Fibroblast of villous mesenchyme (primary cell): ENCODE data around the gene BRD8. TPM values are rescaled to one million over a fixed set of nuclear protein-coding genes. Genes with fewer than 3 reads are reported as not detected.
"Not testable (repeated sequence)": the region's sequence is repeated elsewhere in the genome, so short reads cannot be mapped to it uniquely, and the experiment has no call there.

ENCODE experiments used
- DNase-seq: peaks from one replicate; pipeline ENCODE4 v3.0.0-alpha.2; 2010; ENCODE audit warnings: low read depth
- H3K4me3 ChIP-seq: 2 replicates; pipeline ENCODE4 v1.5.1; 2011; ENCODE audit warnings: low read depth, mild to moderate bottlenecking, low read length
- CTCF ChIP-seq: IDR thresholded peaks from 2 replicates; pipeline ENCODE4 v1.5.1; 2012; ENCODE audit warnings: low read depth, mild to moderate bottlenecking, low read length; ENCODE audit not compliant: insufficient read depth
- total RNA-seq: library from RNA; depleted of rRNA; stranded (reverse); fragments of >200 nt; gene quantifications from 2 replicates; pipeline ENCODE4 v1.2.3, GENCODE V29; 2012

Gene BRD8
- total RNA-seq, 1 donor = 63.9 TPM

DNA sequence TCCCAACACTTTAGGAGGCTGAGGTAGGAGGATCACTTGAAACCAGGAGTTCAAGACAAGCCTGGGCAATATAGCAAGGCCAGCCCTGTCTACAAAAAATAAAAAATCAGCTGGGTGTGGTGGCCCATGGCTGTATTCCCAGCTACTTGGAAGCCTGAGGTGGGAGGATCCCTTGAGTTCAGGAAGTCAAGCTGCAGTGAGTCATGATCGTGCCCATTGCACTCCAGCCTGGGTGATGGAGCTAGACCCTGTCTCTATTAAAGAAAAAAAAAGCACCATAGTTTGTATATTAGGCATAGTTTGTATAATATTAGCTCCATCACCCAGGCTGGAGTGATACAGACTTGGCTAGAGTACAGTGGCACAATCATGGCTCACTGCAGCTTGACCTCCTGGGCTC is 29.6 kb downstream of the BRD8 start:
- DNase-seq = peak; percentile 61
- no peak overlapping the region for H3K4me3 ChIP-seq
- TF ChIP-seq CTCF = no peak

DNA sequence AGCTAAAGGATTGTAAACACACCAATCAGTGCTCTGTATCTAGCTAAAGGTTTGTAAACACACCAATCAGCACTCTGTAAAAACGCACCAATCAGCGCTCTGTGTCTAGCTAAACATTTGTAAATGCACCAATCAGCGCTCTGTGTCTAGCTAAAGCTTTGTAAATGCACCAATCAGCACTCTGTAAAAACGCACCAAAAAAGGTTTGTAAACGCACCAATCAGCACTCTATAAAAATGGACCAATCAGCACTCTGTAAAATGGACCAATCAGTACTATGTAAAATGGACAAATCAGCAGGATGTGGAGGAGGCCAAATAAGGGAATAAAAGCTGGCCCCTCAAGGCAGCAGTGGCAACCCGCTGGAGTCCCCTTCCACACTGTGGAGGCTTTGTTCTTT is 34.9 kb downstream of the BRD8 start:
- not testable (repeated sequence) for DNase-seq, H3K4me3 ChIP-seq

- no peak overlapping the region for H3K4me3 ChIP-seq
- no peak for TF ChIP-seq CTCF
Measured at GRCh38 chr5:138141734-138142133, 36.7 kb downstream of the BRD8 start.

DNA sequence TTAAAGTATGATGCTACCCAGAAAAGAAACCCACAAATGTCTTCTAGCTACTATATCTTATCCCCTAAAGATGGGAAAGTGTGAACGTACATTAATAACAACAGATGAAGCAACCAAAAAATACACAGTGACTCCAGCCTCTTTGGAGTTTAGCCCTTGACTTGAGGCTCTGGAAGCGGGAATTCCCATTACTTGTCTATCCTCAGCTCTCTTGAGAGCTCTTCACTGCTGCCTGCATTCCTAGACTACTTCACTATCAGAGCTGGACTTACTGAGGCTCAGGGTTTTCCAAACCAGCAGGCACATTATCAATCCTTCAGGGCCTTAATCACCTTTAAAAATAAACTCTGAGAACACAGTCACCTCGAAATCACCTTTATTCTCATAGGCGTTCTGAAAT is 38.2 kb downstream of the BRD8 start:
- no peak for TF ChIP-seq CTCF
- no peak overlapping the region for H3K4me3 ChIP-seq
- no peak for DNase-seq

More at GRCh38 chr5:138141734-138142133, 36.7 kb downstream of the BRD8 start:
- no peak for DNase-seq

- no peak for TF ChIP-seq CTCF
- no peak overlapping the region for H3K4me3 ChIP-seq
- no peak for DNase-seq
Measured at GRCh38 chr5:138139781-138140090, 38.7 kb downstream of the BRD8 start.

DNA sequence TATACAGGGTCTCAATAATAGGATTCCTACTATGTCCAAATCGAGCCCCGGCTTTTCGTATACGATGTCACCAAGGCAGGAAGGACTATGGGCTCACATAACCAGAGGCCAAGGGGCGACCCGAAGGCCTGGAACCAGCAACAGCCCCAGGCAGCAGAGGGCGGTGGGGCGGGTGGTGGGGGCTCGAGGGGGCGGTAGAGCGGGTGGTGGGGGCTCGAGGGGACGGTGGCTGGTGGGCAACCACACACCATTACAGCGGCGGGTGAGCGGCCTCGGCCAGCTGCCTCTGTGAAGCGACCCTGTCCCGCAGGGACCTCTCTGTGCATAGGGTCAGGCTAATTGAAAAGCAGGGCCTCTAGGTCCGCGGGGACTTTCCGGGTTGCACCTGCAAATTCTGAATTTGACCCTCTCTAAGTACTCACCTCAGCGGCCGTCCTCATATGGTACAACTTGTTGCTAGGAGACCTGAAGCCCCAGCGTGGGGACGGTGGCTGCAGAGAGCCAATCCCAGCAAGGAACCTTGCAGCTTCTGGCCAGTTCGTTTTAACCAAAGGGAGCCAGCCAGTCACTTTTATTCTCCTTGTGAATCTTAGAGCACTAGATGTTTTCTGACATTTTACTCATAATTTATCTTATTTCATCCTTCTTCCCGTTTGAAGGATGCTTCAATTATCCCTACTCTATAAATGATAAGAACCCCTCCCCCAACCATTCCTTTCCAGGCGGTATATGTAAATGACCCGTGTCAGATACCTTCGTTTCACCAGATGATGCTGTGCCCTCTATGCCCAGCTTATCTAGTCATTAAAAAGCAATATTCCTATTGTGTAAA is 39.3 kb downstream of the BRD8 start, which contains the start of gene NME5:
Gene NME5, minus strand, starts transcription at position 480 of the 832 bp plus-strand sequence. CDS start 648 bp downstream, outside the sequence.
- DNase-seq = peak; percentile 44
- peak within 1 kb of the TSS; percentile 54 for H3K4me3 ChIP-seq

GRCh38 chr5:138132543-138132942 is 45.9 kb downstream of the BRD8 start:
- DNase-seq = no peak
- no peak overlapping the region for H3K4me3 ChIP-seq
- no peak for TF ChIP-seq CTCF

More for the DNA sequence above, 39.3 kb downstream of the BRD8 start, which contains the start of gene NME5:
- no peak for TF ChIP-seq CTCF
